Type B pancreatic cell (in vitro differentiated cells): Measurements from ENCODE around the gene MRPL58. TPM values are rescaled to one million over a fixed set of nuclear protein-coding genes. Genes with fewer than 3 reads are reported as not detected.
"Not testable (repeated sequence)": the region's sequence is repeated elsewhere in the genome, so short reads cannot be mapped to it uniquely, and the experiment has no call there.

ENCODE experiments used
- DNase-seq: peaks from one replicate; pipeline ENCODE4 v3.0.0; 2021; ENCODE audit warnings: mixed read lengths; ENCODE audit not compliant: unreplicated experiment; ENCODE audit errors: extremely low spot score
- H3K27ac Mint-ChIP-seq: 2 replicates; pipeline ENCODE4 v1.8.0; 2021; ENCODE audit warnings: mild to moderate bottlenecking, mixed read lengths
- H3K27me3 Mint-ChIP-seq: 2 replicates; pipeline ENCODE4 v1.8.0; 2021; ENCODE audit warnings: mixed read lengths
- H3K36me3 Mint-ChIP-seq: 2 replicates; pipeline ENCODE4 v1.8.0; 2021; ENCODE audit warnings: mixed read lengths
- H3K4me1 Mint-ChIP-seq: one replicate; pipeline ENCODE4 v1.8.0; 2021; ENCODE audit warnings: mixed read lengths; ENCODE audit not compliant: unreplicated experiment
- H3K4me3 Mint-ChIP-seq: 2 replicates; pipeline ENCODE4 v1.8.0; 2021; ENCODE audit warnings: mild to moderate bottlenecking, mixed read lengths
- H3K9me3 Mint-ChIP-seq: 2 replicates; pipeline ENCODE4 v1.8.0; 2021; ENCODE audit warnings: mixed read lengths
- CTCF ChIP-seq: fragments of 200-600 bp; sonication (generic); conservative IDR thresholded peaks from 2 replicates; pipeline ENCODE4 v1.5.0; 2021; ENCODE audit warnings: antibody characterized with exemption, mild to moderate bottlenecking
- total RNA-seq: library from RNA; stranded (reverse); gene quantifications from 2 replicates; pipeline ENCODE4 v1.2.1, GENCODE V29; 2021; ENCODE audit warnings: low replicate concordance

The MRPL58 gene
- total RNA-seq, 1 donor from 2014 or later, result 27.9 TPM

GRCh38 chr17:75024686-75025397 is 12.4 kb downstream of the MRPL58 start:
- Mint-ChIP-seq H3K27me3 (no peaks in the 10 kb centered on the region), H3K4me3 (no peak overlapping the region), H3K9me3 (no peaks in the 10 kb centered on the region)

GRCh38 chr17:75025398-75025734 is 12.9 kb downstream of the MRPL58 start:
- H3K4me3 Mint-ChIP-seq, H3K9me3 Mint-ChIP-seq, DNase-seq, H3K36me3 Mint-ChIP-seq, H3K27me3 Mint-ChIP-seq, H3K27ac Mint-ChIP-seq, H3K4me1 Mint-ChIP-seq: not testable (repeated sequence)

More at GRCh38 chr17:75024686-75025397, 12.4 kb downstream of the MRPL58 start:
- TF ChIP-seq CTCF, result no peak
- Mint-ChIP-seq H3K4me1 (no peaks in the 10 kb centered on the region), H3K36me3 (peaks cover 9% of the 10 kb centered on the region), H3K27ac (no peak overlapping the region)
- no peak for DNase-seq

GRCh38 chr17:75026650-75027049 is 14.2 kb downstream of the MRPL58 start:
- peak overlapping the region; percentile 76 for H3K27ac Mint-ChIP-seq
- not testable (repeated sequence) for H3K36me3 Mint-ChIP-seq, H3K9me3 Mint-ChIP-seq, H3K4me1 Mint-ChIP-seq, H3K27me3 Mint-ChIP-seq, H3K4me3 Mint-ChIP-seq, DNase-seq

GRCh38 chr17:75030161-75030560 is 17.7 kb downstream of the MRPL58 start:
- no peak for TF ChIP-seq CTCF
- Mint-ChIP-seq H3K36me3 (peaks cover 3% of the 10 kb centered on the region), H3K4me3 (no peak overlapping the region), H3K27me3 (peaks cover 21% of the 10 kb centered on the region), H3K9me3 (no peaks in the 10 kb centered on the region), H3K4me1 (peaks cover 12% of the 10 kb centered on the region), H3K27ac (no peak overlapping the region)
- DNase-seq, result no peak

GRCh38 chr17:75031972-75032719 is 19.7 kb downstream of the MRPL58 start:
- peaks cover 3% of the 10 kb centered on the region for H3K36me3 Mint-ChIP-seq
- H3K4me1 Mint-ChIP-seq, result peaks cover 17% of the 10 kb centered on the region
- H3K27me3 Mint-ChIP-seq, result peaks cover 22% of the 10 kb centered on the region
- no peak for DNase-seq
- H3K27ac Mint-ChIP-seq, result peak overlapping the region; percentile 100
- H3K4me3 Mint-ChIP-seq, result peak overlapping the region; percentile 94
- no peak for TF ChIP-seq CTCF
- no peaks in the 10 kb centered on the region for H3K9me3 Mint-ChIP-seq

GRCh38 chr17:75032720-75033280 is 20.3 kb downstream of the MRPL58 start:
- TF ChIP-seq CTCF, result no peak
- peak overlapping the region; percentile 94 for H3K4me3 Mint-ChIP-seq
- peak overlapping the region; percentile 100 for H3K27ac Mint-ChIP-seq
- peaks cover 3% of the 10 kb centered on the region for H3K36me3 Mint-ChIP-seq
- H3K27me3 Mint-ChIP-seq, result peaks cover 22% of the 10 kb centered on the region
- DNase-seq, result no peak
- peaks cover 17% of the 10 kb centered on the region for H3K4me1 Mint-ChIP-seq
- no peaks in the 10 kb centered on the region for H3K9me3 Mint-ChIP-seq
